ENCODE measurements around the gene TMPRSS9.

TMPRSS9 gene

DNA sequence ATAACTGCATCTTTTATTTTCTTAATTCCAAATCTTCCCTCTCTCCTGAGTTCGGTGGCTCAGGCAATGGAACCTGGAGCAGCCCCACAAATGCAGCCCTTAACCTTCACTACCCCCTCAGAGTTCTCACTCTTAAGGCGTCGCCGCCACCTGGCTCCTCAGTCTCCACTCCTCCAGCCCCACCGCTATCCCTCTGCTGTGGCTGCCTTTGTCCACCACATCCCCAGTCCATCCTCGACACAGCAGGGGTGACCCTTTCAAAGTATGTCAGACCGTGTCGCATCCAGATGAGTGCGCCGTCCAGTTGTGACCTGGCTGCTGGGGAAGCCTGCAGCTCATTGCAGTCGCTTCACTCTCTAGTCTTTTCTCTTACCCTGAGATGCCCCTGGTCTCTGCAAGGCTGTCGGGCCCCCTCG is 30.6 kb upstream of the TMPRSS9 start:
- no peak for DNase-seq (ENCODE audit: low read depth)

DNA sequence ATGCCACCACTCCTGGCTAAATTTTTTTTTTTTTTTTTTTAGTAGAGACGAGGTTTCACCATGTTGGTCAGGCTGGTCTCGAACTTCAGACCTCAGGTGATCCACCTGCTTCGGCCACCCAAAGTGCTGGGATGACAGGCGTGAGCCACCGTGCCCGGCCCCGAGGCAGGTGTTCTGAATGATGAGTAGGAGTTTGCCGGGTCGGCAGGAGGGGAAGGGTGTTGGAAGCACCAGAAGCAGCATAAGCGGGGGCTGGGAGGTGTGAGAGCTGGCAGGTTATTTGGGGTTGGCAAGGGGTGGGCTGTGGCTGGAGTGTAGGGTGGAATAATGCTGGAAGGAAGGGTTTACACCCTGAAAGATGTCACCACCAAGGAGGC is 29.8 kb upstream of the TMPRSS9 start:
- DNase-seq (ENCODE audit: low read depth), result no peak

DNA sequence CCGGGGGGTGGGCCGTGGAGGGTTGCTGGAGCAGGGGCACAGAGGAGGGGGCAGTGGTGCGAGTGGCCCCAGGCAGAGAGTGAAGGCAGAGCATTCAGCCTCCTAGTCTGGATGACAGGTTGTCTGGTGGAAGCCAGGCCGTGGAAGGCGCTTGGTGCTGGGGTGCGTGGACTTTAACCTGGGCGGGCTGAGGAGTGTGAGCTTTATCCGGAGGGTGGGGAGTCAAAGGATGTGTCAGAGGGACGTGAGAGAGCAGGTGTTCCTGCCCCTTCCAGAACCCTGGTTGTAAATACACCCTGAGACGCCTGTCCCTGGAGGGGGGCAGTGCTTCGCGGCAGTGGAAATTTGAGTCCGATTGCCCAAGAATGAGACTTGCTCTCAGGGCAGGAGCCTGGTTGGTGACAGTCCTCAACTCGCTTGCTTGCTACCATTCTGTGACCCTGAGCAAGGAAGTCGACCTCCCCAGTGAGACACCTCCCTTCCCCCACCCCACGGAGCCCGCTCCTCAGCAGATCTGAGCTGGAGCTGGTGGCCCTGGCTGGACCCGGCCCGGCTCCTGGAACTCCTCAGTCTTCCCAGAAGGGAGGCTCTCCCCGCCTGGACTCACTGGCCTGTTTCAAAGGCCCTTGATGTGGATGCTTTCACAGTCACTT is 29.3 kb upstream of the TMPRSS9 start:
- no peak for DNase-seq (ENCODE audit: low read depth)

DNA sequence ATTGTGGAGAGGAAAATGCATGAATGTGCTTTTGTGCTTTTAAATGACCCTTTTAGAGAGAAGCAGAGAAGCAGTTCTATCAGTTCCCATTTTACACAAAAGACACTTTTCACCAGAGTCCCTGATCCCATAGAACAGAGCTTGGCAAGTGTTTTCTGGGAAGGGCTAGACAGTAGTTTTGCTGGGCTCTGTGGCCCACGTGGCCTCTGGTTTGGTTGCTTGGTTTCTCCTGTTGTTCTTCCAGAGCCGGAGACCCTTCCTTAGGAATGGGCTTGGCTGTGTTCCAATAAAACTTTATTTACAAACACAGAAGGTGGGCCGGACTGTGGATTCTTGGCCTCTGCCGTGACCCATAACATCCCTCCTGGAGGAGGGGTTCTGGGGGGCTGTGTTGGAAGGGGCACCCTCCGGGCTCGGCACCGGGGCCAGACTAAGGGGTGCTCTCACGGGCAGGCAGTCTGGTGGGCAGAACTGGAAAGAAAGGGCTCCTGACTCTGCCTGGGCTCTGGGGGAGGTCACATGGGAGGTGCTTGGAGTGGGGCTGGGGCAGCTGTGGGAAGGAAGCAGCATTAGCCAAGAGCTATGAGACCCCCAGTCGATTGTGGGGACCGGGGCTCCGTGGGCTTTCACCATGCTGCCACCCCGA is 28.3 kb upstream of the TMPRSS9 start:
- no peak for DNase-seq (ENCODE audit: low read depth)

DNA sequence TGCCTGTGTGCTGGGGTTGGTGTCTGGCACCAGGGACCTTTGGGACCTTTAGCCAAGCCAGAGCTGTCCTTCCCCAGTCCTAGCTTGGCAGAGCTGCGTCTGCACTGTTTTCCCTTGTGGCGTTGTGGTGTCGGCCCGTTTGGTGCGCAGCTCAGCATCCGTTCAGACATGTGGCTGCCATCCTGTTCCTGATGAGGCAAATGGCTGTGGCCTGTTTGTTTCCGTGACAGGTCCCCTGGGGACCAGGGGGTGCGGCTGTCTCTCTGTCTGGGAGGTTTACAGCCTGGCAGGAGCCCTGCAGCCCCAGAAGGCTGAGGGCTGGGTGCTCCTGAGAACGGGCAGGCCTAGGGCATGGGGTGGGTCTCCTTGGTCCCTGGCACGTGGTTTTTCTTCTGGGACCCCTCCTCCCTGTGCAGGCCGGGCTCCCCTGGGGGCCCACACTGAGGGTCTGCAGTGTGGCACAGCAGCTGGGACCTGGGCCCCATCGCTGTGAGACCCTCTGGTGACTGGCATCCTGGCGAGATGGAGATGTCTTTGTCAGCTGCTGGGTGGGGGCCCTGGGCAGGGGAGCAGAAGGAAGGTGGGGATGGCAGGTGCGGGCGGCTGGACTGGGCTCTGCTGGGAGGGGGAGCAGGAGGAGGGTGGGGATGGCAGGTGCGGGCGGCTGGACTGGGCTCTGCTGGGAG is 27.6 kb upstream of the TMPRSS9 start:
- no peak for DNase-seq (ENCODE audit: low read depth)

DNA sequence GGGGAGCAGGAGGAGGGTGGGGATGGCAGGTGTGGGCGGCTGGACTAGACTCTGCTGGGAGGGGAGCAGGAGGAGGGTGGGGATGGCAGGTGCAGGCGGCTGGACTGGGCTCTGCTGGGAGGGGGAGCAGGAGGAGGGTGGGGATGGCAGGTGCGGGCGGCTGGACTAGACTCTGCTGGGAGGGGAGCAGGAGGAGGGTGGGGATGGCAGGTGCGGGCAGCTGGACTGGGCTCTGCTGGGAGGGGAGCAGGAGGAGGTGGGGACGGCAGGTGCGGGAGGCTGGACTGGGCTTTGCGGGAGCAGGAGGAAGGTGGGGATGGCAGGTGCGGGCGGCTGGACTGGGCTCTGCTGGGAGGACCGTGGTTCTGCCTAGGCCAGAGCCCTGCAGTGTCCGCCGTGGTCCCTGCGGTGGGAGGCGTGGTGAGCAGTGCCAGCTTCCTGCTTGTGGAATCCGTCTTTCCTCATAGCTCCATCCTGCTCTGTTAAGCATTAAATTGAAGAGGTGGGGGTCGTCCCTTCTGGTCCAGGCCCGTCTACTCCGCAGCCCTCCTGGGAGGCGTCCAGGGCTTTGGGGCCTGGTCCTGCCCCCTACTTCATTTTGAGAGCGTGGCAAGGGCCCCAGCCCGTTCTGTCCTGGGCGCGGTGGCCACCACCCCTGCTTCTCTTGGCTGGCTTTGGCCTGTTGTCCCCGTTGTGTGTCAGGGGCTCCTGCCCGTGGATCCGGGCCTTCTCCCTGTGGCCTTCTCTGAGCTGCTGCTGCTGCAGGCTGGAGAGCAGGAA is 26.8 kb upstream of the TMPRSS9 start:
- DNase-seq (ENCODE audit: low read depth), result no peak

DNA sequence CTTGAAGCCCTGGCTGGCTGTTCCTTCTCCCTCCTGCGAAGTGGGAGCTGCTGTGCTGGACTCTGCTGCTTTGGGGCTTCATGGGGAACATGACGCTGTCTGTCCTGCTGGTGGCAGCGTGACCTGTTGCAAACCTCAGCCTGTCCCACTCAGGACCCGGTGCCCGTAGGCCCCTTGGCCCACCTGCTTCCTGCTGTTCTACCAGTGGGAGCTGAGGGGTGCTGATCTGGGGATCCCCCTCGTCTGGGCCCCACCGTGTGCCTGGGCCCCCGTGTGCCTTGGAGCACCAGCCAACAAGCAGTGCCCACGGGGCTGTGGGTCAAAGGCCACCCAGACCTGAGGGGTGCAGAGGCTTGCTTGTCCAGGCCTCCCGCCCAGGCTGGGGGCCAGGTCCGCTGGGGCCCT is 26.3 kb upstream of the TMPRSS9 start:
- DNase-seq (ENCODE audit: low read depth), result no peak

DNA sequence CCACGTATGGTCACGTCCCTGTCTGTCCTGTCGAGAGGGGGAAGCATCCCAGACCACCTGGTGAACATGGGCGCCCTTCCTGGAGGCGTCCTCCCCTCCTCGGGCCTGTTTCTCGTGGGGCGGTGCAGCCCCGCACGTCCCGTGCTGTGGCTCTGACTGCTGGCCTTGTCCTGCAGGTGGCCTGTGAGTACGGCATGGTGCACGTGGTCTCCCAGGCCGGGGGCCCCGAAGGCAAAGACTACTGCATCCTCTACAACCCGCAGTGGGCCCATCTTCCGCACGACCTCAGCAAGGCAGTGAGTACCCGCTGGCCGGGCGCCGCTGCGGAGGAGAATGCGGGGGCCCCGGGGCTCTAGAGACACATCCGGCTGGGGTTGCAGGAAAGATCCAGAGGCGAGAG is 25.6 kb upstream of the TMPRSS9 start:
- no peak for DNase-seq (ENCODE audit: low read depth)

DNA sequence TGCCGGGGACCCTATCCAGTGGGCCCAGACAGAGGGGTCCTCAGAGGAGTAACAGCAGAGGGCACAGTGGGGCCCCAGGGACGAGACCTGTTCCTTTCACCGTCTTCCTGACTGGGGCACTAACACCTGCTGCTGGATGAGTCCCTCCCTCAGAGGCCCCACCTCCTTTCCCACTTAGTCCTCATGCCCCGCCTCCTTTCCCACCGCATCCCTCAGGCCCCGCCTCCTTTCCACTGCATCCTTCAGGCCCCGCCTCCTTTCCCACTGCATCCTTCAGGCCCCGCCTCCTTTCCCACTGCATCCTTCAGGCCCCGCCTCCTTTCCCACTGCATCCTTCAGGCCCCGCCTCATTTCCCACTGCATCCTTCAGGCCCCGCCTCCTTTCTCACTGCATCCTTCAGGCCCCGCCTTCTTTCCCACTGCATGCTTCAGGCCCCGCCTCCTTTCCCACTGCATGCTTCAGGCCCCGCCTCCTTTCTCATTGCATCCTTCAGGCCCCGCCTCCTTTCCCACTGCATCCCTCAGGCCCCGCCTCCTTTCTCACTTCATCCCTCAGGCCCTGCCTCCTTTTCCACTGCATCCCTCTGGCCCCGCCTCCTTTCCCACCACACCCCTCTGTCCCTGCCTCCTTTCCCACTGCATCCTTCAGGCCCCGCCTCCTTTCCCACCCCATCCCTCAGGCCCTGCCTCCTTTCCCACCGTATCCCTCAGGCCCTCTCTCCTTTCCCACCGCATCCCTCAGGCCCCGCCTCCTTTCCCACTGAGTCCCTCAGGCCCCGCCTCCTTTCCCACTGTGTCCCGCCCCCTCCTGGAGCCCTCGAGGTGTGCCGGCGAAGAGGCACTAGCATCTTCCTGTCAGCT is 24.8 kb upstream of the TMPRSS9 start:
- DNase-seq (ENCODE audit: low read depth), result no peak

DNA sequence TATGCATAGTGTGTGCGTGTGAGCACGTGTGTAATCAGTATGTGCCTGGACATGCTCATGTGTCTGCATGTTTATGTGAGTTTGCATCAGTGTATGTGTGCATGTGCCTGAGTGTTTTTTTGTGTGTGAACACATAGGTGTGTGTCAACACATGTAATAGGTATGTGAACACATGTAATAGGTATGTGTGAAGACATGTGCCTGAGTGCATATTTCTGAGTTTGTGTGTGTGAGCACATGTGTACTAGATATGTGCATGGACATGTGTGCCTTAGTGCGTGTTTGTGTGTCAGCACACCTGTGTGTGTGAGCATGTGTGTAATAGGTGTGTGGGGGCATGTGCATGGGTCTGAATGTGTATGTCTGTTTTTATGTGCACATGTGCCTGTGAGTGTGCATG is 24.2 kb upstream of the TMPRSS9 start:
- DNase-seq (ENCODE audit: low read depth), result no peak

DNA sequence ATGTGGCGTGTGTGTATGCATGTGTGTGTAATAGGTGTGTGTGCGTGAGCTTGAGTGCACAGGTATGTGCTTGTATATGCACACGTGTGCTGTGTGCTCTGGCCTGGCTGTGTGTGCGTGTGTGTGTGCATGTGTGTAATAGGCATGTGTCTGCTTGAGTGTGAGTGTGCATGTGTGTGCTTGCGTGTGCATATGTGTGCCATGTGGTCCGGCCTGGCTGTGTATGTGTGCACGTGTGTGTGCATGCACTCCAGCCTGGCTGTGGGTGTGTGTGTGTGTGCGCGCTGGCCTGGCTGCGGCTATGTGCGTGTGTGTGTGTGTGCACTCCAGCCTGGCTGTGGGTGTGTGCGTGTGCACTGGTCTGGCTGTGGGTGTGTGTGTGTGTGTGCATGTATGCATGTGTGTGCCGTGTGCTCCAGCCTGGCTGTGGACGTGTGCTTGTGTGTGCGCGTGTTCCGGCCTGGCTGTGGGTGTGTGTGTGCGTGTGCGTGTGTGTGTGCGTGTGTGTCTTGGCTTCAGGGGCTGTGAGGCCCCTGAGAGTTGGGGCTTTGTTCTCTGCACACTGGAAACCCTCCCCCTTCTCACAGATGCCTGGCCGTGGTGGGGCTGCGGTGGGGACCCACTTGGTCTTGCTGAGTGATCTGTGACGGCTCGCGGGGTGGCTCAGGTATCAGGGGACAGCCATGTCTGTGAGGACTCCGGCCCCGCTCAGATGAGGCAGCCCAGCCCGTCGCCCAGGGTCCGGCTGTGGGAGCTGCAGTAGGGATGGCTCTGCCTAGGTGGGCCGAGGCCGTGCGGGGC is 23.3 kb upstream of the TMPRSS9 start:
- DNase-seq (ENCODE audit: low read depth), result no peak

DNA sequence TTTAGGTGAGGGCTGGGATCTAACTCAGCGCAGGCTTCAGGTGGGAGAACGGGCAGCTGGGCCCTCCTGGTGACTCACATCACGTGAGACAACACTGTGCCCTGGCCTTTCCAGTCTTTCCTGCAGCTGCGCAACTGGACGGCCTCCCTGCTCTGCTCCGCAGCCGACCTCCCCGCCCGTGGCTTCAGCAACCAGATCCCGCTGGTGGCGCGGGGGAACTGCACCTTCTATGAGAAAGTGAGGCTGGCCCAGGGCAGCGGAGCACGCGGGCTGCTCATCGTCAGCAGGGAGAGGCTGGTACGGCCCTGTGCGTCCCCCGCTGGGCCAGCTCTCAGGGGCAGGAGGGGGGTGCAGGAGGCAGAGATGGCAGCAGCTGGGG is 22.7 kb upstream of the TMPRSS9 start:
- no peak for DNase-seq (ENCODE audit: low read depth)

DNA sequence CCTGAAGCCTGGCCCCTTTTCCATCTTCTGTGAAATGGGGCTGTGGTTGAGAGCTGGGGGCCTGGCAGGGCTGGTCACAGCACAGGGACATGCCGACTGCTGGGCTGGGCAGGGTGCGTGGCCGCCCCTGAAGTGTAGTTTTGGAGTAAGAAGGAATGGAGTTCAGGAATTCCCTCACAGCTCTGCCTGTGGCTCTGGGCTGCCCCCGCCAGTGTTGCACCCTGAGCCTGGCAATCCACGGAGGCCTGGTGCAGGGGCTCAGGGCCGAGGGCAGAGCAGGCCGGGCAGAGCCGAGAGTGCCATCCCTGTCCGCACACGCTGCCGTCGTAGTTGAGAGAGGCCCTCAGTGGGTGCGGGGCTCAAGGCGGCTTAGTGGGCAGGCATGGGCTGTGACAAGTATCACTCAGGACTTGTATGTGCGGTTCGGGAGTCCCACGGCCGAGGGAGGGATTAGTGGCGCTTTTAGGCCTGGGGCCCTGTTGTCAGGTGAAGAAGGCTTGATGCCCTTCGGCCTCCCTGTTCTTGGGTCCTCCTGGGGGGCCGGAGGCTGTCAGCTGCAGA is 21.9 kb upstream of the TMPRSS9 start:
- DNase-seq (ENCODE audit: low read depth), result no peak

DNA sequence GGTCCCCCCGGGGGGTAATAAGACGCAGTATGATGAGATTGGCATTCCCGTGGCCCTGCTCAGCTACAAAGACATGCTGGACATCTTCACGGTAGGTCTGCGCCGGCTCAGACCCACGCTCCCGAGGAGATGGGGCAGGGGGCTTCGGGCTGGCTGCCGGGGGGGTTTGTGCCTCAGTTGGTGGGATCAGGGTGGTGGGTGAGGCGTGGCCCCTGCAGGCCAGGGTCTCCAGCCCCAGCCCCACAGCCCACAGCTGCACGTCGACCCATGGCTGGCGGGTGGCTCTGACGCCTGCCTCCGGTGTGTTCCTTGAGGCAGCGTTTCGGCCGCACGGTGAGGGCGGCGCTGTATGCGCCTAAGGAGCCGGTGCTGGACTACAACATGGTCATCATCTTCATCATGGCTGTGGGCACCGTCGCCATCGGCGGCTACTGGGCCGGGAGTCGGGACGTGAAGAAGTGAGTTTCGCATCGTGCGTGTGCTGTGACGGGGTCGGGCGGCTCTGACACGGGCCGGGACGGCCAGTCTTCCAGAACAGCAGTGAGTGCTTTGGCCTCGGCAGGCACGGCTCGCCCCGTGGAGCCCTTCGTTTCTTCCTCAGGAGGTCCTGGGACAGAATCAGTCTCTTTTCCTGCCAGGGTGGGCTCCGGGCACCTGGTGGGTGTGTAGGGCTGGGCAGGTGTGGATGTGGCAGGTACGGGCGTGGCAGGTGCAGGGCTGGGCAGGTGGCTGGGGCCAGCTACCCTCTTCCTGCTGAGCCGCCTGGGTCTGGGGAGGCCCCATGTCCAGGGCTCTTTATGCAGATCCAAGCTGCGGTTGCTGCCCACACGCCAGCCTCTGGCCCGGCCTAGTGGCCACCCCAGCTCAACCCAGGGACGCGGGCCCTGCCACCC is 21.1 kb upstream of the TMPRSS9 start:
- no peak for DNase-seq (ENCODE audit: low read depth)

DNA sequence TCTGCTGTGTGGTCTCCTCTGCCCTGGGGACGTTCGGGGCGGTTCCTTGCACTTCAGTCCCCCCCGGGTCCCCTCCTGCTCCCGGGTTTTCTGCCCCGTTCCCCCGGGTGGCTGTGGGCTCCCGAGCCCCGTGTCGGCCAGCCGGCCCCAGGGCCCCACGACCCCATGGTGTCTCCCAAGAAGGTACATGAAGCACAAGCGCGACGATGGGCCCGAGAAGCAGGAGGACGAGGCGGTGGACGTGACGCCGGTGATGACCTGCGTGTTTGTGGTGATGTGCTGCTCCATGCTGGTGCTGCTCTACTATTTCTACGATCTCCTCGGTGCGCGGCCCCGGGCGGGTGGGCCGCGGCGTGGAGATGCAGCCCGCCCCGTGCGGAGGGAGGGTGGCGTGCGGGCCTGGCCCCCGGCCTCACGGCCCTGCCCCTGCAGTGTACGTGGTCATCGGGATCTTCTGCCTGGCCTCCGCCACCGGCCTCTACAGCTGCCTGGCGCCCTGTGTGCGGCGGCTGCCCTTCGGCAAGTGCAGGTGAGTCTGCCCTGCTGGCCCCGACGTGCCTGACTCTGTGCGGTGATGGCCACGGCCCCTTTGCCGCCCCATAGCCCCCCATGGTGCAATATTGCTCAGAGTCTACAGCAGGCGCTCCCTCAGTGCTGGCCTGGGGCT is 20.3 kb upstream of the TMPRSS9 start:
- DNase-seq (ENCODE audit: low read depth), result no peak

DNA sequence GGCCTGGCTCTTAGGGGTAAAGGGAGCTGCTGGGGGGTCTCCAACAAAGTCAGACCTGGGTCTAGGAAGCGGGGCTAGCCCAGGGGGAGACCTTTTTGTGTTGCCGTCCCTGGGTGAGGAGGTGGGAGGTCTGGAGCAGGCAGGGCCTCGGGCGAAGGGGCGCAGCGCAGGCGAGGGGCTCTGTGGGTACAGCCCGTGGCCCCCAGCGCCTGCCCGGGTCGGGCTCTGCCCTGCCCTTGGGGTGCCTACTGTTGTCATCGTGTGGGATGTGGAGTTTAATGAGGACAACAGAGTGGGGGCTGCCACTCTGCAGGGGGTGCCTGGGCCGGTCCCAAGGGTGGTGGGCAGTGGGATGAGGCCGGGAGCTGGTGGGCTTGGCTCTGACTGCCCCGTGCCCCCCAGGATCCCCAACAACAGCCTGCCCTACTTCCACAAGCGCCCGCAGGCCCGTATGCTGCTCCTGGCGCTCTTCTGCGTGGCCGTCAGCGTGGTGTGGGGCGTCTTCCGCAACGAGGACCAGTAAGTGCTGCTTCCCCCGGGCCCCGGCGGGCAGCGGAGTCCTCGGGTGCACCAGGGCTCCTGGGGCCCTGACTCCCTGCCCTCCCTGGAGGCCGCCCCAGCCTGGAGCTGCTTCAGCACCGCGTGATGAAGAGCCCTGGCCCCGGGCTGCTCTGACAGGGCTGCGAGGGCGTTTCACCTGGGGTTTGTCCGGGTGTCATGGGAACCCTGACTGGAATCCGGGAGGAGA is 19.4 kb upstream of the TMPRSS9 start:
- no peak for DNase-seq (ENCODE audit: low read depth)

DNA sequence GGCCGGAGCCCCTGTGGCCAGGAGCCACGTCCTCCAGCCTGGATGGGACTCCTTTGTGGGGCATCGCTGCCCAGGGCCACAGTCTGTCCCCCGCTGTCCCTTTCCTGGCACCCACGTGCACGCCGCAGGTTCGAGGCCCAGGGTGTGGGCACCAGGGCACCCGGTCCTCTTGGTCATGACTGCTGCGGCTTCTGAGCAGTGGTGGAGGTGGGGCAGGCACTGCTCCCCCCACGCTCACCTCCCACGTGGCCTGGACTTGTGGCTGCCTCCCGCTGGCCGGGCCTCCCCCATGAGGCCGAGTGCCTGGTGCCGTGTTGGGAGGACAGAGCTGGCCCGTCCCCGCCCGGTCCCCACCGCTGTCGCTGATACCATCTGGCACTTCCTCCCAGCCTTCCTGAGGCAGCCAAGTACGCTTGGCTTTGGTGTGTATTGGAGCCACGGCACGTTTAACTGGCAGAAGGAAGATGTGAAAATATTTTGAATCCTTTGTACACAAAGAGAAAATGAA is 18.8 kb upstream of the TMPRSS9 start:
- no peak for DNase-seq (ENCODE audit: low read depth)

DNA sequence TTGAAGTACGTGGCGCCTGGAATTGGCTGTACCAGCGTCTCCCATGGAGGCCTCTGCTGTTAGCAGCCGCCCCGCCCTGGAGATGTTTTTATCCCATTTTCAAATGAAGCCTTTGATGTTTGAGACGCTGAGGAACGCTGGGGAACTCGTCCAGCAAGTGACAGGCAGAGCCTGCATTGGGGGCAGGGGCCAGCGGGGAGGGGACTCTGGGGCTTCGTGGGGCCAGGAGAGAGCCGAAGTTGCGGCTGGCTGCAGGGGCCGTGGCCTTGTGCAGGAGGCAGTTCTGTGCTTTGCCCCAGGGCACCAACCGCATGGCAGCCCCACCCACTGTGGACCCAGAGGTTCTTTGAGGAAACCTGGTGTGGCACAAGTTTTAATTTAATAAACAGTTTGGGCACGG is 18.1 kb upstream of the TMPRSS9 start:
- DNase-seq (ENCODE audit: low read depth), result no peak
